ENCODE data around the gene UVRAG. TPM values are rescaled to one million over a fixed set of nuclear protein-coding genes. Genes with fewer than 3 reads are reported as not detected.
"Not testable (repeated sequence)": the region's sequence is repeated elsewhere in the genome, so short reads cannot be mapped to it uniquely, and the experiment has no call there.

UVRAG gene
- total RNA-seq, 4 donors from 2014 or later, result 27.1 to 35.9 (median 31.0) TPM

DNA sequence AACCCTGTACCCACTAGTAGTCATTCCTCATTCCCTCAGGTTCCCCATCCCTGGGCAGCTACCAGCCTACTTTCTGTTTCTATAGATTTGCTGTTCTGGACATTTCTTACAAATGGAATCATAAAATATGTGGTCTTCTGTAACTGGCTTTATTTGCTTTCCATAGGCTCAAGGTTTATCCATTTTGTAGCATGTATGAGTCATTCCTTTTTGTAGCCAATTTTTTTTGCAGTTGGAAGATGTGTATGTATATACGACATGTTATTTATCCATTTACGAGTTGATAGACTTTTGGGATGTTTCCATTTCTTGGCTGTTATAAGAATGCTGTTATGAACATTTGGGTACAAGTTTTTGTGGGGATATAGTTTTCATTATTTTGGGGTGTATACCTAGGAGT, 260.7 kb downstream of the UVRAG start:
- Histone ChIP-seq H3K27ac (no peak overlapping the region), H3K27me3 (no peaks in the 10 kb centered on the region), H3K4me1 (no peaks in the 10 kb centered on the region), H3K36me3 (no peaks in the 10 kb centered on the region), H3K9me3 (no peaks in the 10 kb centered on the region), H3K4me3 (replicated peaks in 1 of 3) (no peak overlapping the region)
- intact Hi-C loops (cut with DNase I), result no loop called here
- WGBS, 2 donors, result 96 to 97% methylated on average over 2 of the region's 2 CpGs
- DNase-seq, result no peak
- TF ChIP-seq CTCF (IDR thresholded peaks at IDR 0.05), result no peak
- TF ChIP-seq POLR2A (IDR thresholded peaks at IDR 0.05), result no peak

GRCh38 chr11:76076253-76076652, 261.2 kb downstream of the UVRAG start:
- H3K27me3 ChIP-seq; intact Hi-C loops (cut with DNase I); H3K4me3 ChIP-seq (replicated peaks in 1 of 3); DNase-seq; H3K9me3 ChIP-seq; H3K36me3 ChIP-seq; H3K27ac ChIP-seq; H3K4me1 ChIP-seq: not testable (repeated sequence)
- WGBS, 2 donors, result 96% methylated on average over 4 of the region's 4 CpGs

DNA sequence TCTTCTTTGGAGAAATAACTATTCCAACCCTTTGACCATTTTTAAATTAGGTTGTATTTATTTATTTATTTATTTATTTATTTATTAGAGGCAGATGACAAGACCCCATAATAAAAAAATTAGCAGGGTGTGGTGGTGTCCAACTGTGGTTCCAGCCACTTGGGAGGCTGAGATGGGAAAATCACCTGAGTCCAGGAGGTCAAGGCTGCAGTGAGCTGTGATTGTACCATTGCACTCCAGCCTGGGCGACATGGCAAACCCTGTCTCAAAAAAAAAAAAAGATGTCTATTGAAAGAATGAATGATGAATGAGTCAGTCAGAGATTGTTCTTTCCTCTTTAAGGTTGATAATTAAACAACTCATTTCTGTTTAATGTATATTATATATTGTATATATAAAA, 261.7 kb downstream of the UVRAG start:
- H3K27ac ChIP-seq, result no peak overlapping the region
- DNase-seq, result no peak
- no peaks in the 10 kb centered on the region for H3K4me1 ChIP-seq
- WGBS, 2 donors, result 93 to 100% methylated on average over 1 of the region's 1 CpG
- no peaks in the 10 kb centered on the region for H3K27me3 ChIP-seq
- no peak for TF ChIP-seq POLR2A (IDR thresholded peaks at IDR 0.05)
- TF ChIP-seq CTCF (IDR thresholded peaks at IDR 0.05), result no peak
- intact Hi-C loops (cut with DNase I), result no loop called here
- H3K4me3 ChIP-seq (replicated peaks in 1 of 3), result no peak overlapping the region
- H3K36me3 ChIP-seq, result no peaks in the 10 kb centered on the region
- no peaks in the 10 kb centered on the region for H3K9me3 ChIP-seq

DNA sequence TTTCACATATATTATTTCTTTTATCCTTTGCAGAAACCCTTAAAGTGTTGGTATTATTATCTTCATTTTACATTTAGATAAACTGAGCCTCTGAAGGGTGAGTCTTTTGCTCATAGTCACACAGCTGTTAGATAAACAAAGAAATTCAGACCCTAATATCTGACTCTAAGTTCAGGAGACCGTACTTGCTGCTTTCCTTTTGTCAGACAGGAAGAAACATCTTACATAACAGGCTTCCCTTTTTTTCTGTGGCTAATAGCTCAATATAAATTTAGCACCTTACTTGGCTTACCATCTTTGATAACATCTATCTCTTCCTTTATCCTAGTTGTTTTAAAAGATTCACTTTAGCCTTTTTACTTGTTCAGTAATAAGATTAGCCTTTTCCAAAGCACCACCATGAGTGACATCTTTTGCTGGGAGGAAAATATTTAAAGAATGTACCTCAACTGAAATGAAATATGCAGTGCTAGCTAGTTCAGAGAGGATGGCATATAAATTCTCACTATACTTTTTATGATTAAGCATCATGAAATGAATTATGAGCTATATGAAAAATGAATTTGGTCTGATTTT, 262.7 kb downstream of the UVRAG start:
- DNase-seq, result no peak
- TF ChIP-seq CTCF (IDR thresholded peaks at IDR 0.05) (no peak), POLR2A (IDR thresholded peaks at IDR 0.05) (no peak)
- Histone ChIP-seq H3K27me3 (no peaks in the 10 kb centered on the region), H3K36me3 (no peaks in the 10 kb centered on the region), H3K9me3 (no peaks in the 10 kb centered on the region), H3K4me1 (peaks cover 0 to 1% of the 10 kb centered on the region in 2 donors), H3K27ac (peak overlapping the region in 2 of 3 donors; percentile 6 to 24), H3K4me3 (replicated peaks in 1 of 3) (no peak overlapping the region)
- intact Hi-C loops (cut with DNase I), result no loop called here
- WGBS, 2 donors, result 73 to 80% methylated on average over 1 of the region's 1 CpG

GRCh38 chr11:76081084-76081483, 266.1 kb downstream of the UVRAG start:
- H3K27ac ChIP-seq; H3K9me3 ChIP-seq; intact Hi-C loops (cut with DNase I); H3K4me3 ChIP-seq (replicated peaks in 1 of 3); DNase-seq; H3K27me3 ChIP-seq; H3K36me3 ChIP-seq: not testable (repeated sequence)
- 96 to 98% methylated on average over 5 of the region's 5 CpGs for WGBS, 2 donors
- peaks cover 7 to 19% of the 10 kb centered on the region in 2 donors for H3K4me1 ChIP-seq

- peak overlapping the region; percentile 18 to 76 (median 61) for H3K27ac ChIP-seq
- H3K27me3 ChIP-seq, result no peaks in the 10 kb centered on the region
- 69 to 72% methylated on average over 7 of the region's 7 CpGs for WGBS, 2 donors
- TF ChIP-seq POLR2A (IDR thresholded peaks at IDR 0.05) (no peak), CTCF (IDR thresholded peaks at IDR 0.05) (no peak)
- no peaks in the 10 kb centered on the region for H3K9me3 ChIP-seq
- H3K36me3 ChIP-seq, result no peaks in the 10 kb centered on the region
- intact Hi-C loops (cut with DNase I), result no loop called here
- no peak overlapping the region for H3K4me3 ChIP-seq (replicated peaks in 1 of 3)
- DNase-seq, result no peak
- H3K4me1 ChIP-seq, result peaks cover 7 to 23% of the 10 kb centered on the region in 2 donors
Measured at GRCh38 chr11:76083563-76084451, 268.8 kb downstream of the UVRAG start.
